ENCODE measurements around the gene KRTAP10-1.

- TF ChIP-seq CTCF (IDR thresholded peaks at IDR 0.05) (no peak), POLR2AphosphoS5 (IDR thresholded peaks at IDR 0.05) (no peak), POLR2A (IDR thresholded peaks at IDR 0.05) (no peak), EP300 (IDR thresholded peaks at IDR 0.05) (no peak)
Observed at GRCh38 chr21:44571844-44572782, 32.1 kb upstream of the KRTAP10-1 start.
